ENCODE measurements around the gene HBE1.

The HBE1 gene

GRCh38 chr11:5233307-5233706 lies 36.4 kb downstream of the HBE1 start:
- no peak for DNase-seq (ENCODE audit: low read depth)

- DNase-seq (ENCODE audit: low read depth) = no peak
These were observed 36.9 kb downstream of the HBE1 start for GRCh38 chr11:5232821-5233220.

GRCh38 chr11:5232176-5232575 lies 37.6 kb downstream of the HBE1 start:
- DNase-seq (ENCODE audit: low read depth) = no peak

- no peak for DNase-seq (ENCODE audit: low read depth)
These were observed 38.6 kb downstream of the HBE1 start for GRCh38 chr11:5231111-5231510.

GRCh38 chr11:5230266-5230665 lies 39.5 kb downstream of the HBE1 start:
- no peak for DNase-seq (ENCODE audit: low read depth)

GRCh38 chr11:5229796-5230195 lies 39.9 kb downstream of the HBE1 start:
- no peak for DNase-seq (ENCODE audit: low read depth)

- DNase-seq (ENCODE audit: low read depth) = no peak
These were observed 40.4 kb downstream of the HBE1 start for GRCh38 chr11:5229356-5229755.

GRCh38 chr11:5228124-5228523 lies 41.6 kb downstream of the HBE1 start:
- no peak for DNase-seq (ENCODE audit: low read depth)

GRCh38 chr11:5227681-5228080 lies 42.1 kb downstream of the HBE1 start:
- DNase-seq (ENCODE audit: low read depth) = no peak

- no peak for DNase-seq (ENCODE audit: low read depth)
These were observed 42.9 kb downstream of the HBE1 start, which contains the start of gene HBB for GRCh38 chr11:5226732-5227310. Gene HBB, minus strand, starts transcription at chr11:5227071. Its CDS starts 50 bp downstream, at chr11:5227021.

- no peak for DNase-seq (ENCODE audit: low read depth)
These were observed 44.3 kb downstream of the HBE1 start for GRCh38 chr11:5225480-5225871.

GRCh38 chr11:5224538-5225479 lies 44.9 kb downstream of the HBE1 start:
- no peak for DNase-seq (ENCODE audit: low read depth)

- no peak for DNase-seq (ENCODE audit: low read depth)
These were observed 46.1 kb downstream of the HBE1 start for GRCh38 chr11:5223686-5224085.

GRCh38 chr11:5223146-5223545 lies 46.6 kb downstream of the HBE1 start:
- no peak for DNase-seq (ENCODE audit: low read depth)
